Calu3 (cell line): ENCODE results near the gene RPRD1B. TPM values are rescaled to one million over a fixed set of nuclear protein-coding genes. Genes with fewer than 3 reads are reported as not detected.

Experiments
- BruUV-seq: library from RNA; stranded (reverse); fragments of 400-500 nt; replicated peaks from 2 replicates; lab custom pipeline; 2021; lab: Mats Ljungman, UMichigan
- CTCF ChIA-PET: fragments of 300-600 bp; sonication (Branson Sonifier 250); formaldehyde crosslinking; loops from one replicate; lab custom pipeline; 2022; ENCODE audit warnings: antibody characterized with exemption; lab: Charles Lee
- DNase-seq: peaks from one replicate; pipeline ENCODE4 v3.0.0; 2022
- H3K27ac Mint-ChIP-seq: one replicate; pipeline ENCODE4 v1.8.0; 2022; ENCODE audit warnings: mixed read lengths; ENCODE audit not compliant: unreplicated experiment
- H3K27me3 Mint-ChIP-seq: one replicate; pipeline ENCODE4 v1.8.0; 2022; ENCODE audit warnings: mixed read lengths; ENCODE audit not compliant: unreplicated experiment
- H3K36me3 Mint-ChIP-seq: one replicate; pipeline ENCODE4 v1.8.0; 2022; ENCODE audit warnings: mild to moderate bottlenecking, moderate library complexity, mixed read lengths; ENCODE audit not compliant: insufficient read depth, unreplicated experiment
- H3K4me1 Mint-ChIP-seq: one replicate; pipeline ENCODE4 v1.8.0; 2022; ENCODE audit warnings: mild to moderate bottlenecking, low read depth, mixed read lengths; ENCODE audit not compliant: unreplicated experiment
- H3K4me3 Mint-ChIP-seq: one replicate; pipeline ENCODE4 v1.8.0; 2022; ENCODE audit warnings: mild to moderate bottlenecking, low read depth, moderate library complexity, mixed read lengths; ENCODE audit not compliant: unreplicated experiment
- H3K9me3 Mint-ChIP-seq: one replicate; pipeline ENCODE4 v1.8.0; 2022; ENCODE audit warnings: low read depth, mixed read lengths; ENCODE audit not compliant: unreplicated experiment
- intact Hi-C: fragments of 100-400 bp; cut with micrococcal nuclease; formaldehyde crosslinking; loops from one replicate; pipeline ENCODE4 v1.10.0; 2022; ENCODE audit not compliant: unreplicated experiment
- total RNA-seq: library from RNA; stranded (reverse); gene quantifications from 2 replicates; pipeline ENCODE4 v1.2.3, GENCODE V29; 2022
- TF ChIP-seq, protein P1 (sequence below): fragments of 200-600 bp; IDR thresholded peaks from one replicate; pipeline ENCODE4 v1.8.0; 2022; ENCODE audit warnings: antibody characterized with exemption; ENCODE audit not compliant: unreplicated experiment

Gene RPRD1B
- total RNA-seq, 1 experiment from 2014 or later = 53.5 TPM

DNA sequence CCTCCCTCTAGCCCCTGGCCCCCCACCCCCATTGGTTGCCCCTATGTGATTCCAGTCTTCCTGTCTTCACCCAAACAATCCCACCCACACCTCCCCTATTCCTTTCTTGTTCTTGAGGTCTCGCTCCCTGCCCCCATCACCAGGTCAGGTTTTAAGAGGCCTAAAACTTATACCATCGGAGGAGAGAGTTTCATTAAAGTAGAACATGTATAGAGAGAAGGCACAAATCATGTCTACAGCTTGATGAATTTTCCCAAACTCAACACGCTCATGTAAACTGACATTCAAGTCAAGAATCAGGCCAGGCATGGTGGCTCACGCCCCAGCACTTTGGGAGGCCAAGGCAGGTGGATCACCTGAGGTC, 87.1 kb downstream of the RPRD1B start:
- no TSS peak for BruUV-seq
- H3K27ac Mint-ChIP-seq = no peak overlapping the region
- no peaks in the 10 kb centered on the region for H3K27me3 Mint-ChIP-seq
- no peak overlapping the region for H3K4me3 Mint-ChIP-seq
- peaks cover 7% of the 10 kb centered on the region for H3K36me3 Mint-ChIP-seq
- intact Hi-C loops = no loop called here
- H3K4me1 Mint-ChIP-seq = peaks cover 46% of the 10 kb centered on the region
- CTCF ChIA-PET = interaction anchor here (1.6 kb wide), 1 partner anchor 10 kb away, joined by 4 read pairs; no protein-coding TSS in a partner anchor
- peaks cover 3% of the 10 kb centered on the region for H3K9me3 Mint-ChIP-seq
- TF ChIP-seq, protein P1, sequence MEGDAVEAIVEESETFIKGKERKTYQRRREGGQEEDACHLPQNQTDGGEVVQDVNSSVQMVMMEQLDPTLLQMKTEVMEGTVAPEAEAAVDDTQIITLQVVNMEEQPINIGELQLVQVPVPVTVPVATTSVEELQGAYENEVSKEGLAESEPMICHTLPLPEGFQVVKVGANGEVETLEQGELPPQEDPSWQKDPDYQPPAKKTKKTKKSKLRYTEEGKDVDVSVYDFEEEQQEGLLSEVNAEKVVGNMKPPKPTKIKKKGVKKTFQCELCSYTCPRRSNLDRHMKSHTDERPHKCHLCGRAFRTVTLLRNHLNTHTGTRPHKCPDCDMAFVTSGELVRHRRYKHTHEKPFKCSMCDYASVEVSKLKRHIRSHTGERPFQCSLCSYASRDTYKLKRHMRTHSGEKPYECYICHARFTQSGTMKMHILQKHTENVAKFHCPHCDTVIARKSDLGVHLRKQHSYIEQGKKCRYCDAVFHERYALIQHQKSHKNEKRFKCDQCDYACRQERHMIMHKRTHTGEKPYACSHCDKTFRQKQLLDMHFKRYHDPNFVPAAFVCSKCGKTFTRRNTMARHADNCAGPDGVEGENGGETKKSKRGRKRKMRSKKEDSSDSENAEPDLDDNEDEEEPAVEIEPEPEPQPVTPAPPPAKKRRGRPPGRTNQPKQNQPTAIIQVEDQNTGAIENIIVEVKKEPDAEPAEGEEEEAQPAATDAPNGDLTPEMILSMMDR = no peak
- no peak for DNase-seq

DNA sequence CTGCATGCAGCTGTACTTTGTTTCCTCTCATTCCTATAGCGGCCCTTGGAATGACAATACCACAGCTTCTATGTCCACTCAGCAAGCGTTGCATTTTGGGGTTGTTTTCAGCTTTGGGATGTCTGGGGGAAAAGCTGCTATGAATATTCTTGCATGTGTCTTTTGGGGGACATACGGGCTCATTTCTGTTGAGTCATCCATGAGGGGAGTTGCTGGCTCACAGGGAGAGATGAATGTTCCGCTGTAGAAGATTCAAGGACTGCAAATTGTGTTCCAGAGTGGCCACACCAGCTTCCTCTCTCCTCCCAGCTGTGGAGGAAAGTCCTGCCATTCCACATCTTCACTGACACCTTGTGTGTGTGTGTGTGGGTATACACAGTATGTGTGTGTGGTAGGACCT, 88.2 kb downstream of the RPRD1B start:
- TF ChIP-seq, protein P1 = no peak
- peaks cover 3% of the 10 kb centered on the region for H3K9me3 Mint-ChIP-seq
- H3K4me1 Mint-ChIP-seq = peaks cover 55% of the 10 kb centered on the region
- CTCF ChIA-PET = interaction anchor here (0.7 kb wide), 1 partner anchor 50 kb away, joined by 4 read pairs; no protein-coding TSS in a partner anchor
- intact Hi-C loops = no loop called here
- H3K27ac Mint-ChIP-seq = no peak overlapping the region
- BruUV-seq = no TSS peak
- H3K4me3 Mint-ChIP-seq = no peak overlapping the region
- no peak for DNase-seq
- no peaks in the 10 kb centered on the region for H3K27me3 Mint-ChIP-seq
- peaks cover 15% of the 10 kb centered on the region for H3K36me3 Mint-ChIP-seq

DNA sequence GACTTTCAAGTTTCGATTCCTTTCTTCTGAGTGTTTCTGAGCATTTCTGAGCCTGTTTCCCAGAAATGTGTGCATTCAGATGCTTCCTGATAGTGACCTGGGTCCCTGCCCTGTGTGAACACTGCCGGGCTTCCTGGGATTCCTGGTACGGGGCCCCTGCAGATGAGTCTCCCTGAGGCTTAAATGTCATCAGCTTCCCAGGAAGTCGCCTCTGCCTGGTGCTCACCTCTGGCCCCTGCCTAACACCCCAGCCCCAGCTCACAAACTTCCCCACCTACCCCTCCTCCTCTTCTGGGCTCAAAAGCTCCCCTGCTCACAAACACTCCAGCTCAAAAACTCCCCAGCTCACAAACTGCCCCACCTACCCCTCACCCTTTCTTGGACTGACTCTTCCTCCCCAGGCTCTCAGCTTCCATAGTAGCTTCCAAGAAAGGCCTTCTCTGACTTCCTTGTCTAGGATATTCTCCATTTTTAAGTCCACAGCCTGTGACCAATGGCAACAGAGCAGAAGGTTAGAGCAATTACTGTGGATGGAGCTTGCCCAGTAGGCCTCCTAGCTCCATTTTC, 89.6 kb downstream of the RPRD1B start:
- no TSS peak for BruUV-seq
- Mint-ChIP-seq H3K27ac (peak overlapping the region; percentile 46), H3K4me3 (no peak overlapping the region), H3K9me3 (no peaks in the 10 kb centered on the region), H3K36me3 (peaks cover 20% of the 10 kb centered on the region), H3K4me1 (peaks cover 55% of the 10 kb centered on the region), H3K27me3 (no peaks in the 10 kb centered on the region)
- CTCF ChIA-PET = interaction anchor here (0.6 to 1.6 kb wide), 5 partner anchors 9 to 436 kb away, joined by 3 to 6 read pairs (median 4); no protein-coding TSS in a partner anchor
- no peak for DNase-seq
- intact Hi-C loops = no loop called here
- TF ChIP-seq, protein P1 = no peak

DNA sequence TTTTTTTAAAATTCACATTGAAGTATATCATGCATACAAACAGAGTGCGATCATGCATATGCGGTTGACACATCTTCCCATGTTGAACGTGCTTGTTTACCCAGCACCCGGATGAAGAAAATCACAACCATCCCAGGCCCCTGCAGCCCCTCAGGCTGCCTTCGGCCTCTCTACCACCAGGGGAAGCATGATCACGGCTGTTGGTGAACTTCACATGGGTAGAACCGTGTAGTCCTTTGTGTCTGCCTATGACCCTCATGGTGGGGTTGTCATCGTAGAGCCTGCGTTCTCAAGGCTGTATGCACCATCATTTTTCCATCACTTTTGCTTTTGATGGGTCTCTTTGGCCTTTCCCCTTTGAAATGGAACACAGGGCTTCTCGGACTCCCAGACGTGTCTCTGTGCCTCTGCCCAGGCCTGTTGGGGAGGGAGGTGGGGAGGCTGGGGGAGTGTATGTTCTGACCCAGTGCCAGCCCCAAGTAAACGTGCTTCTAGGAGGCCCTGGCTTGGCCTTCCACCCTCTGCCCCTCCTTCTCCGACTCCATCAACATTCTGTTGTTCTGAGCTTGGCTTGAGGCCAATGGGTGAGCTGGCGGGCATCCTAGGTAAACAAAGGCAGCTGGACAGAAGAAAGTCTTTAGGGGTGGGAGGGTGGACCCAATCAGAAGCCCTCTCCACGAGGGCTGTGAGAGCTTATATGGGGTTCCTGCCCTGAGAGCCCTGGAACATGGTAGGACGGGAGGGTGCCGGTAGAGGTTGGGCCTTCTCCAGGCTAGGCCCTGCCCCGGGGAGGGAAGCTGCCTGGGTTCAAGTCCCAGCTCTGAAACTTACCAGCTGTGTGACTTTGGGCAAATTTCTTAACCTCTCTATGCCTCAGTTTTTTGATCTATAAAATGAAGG, 91.9 kb downstream of the RPRD1B start:
- TF ChIP-seq, protein P1 = peak; percentile 61
- peak overlapping the region; percentile 13 for H3K4me3 Mint-ChIP-seq
- H3K27ac Mint-ChIP-seq = peak overlapping the region; percentile 40
- peak; percentile 91 for DNase-seq
- H3K9me3 Mint-ChIP-seq = no peaks in the 10 kb centered on the region
- H3K4me1 Mint-ChIP-seq = peaks cover 55% of the 10 kb centered on the region
- no peaks in the 10 kb centered on the region for H3K27me3 Mint-ChIP-seq
- intact Hi-C loops = loop anchor here (5.0 kb wide), 1 partner anchor 42 kb away; the partner anchor contains the start of gene TGM2
- CTCF ChIA-PET = interaction anchor here (0.9 to 2.5 kb wide), 9 partner anchors 11 to 96 kb away, joined by 3 to 13 read pairs (median 6); partner anchors contain the start of gene TGM2
- peaks cover 27% of the 10 kb centered on the region for H3K36me3 Mint-ChIP-seq
- BruUV-seq = no TSS peak
